HepG2 (cell line): Measurements from ENCODE around the gene MAP3K2. TPM values are rescaled to one million over a fixed set of nuclear protein-coding genes. Genes with fewer than 3 reads are reported as not detected.

Experiments used
- ATAC-seq: fragments of 200-7000 bp; cut with Tn5 transposase; 3 replicates; pipeline ENCODE4 v1.9.1; 2020; ENCODE audit warnings: mild to moderate bottlenecking, moderate library complexity
- BruUV-seq: library from RNA; stranded (reverse); fragments of 400-500 nt; replicated peaks from 2 replicates; lab custom pipeline; 2021; lab: Mats Ljungman, UMichigan
- CTCF ChIA-PET: fragments of 300-600 bp; formaldehyde crosslinking; extraction: SDS; loops from one replicate; lab custom pipeline; 2021; ENCODE audit warnings: low total read pairs, inconsistent platforms, low intra/inter-chr PET ratio; lab: Yijun Ruan, JAX
- POLR2A ChIA-PET: fragments of 350-600 bp; sonication (Branson Sonifier 250); formaldehyde crosslinking; loops from one replicate; lab custom pipeline; 2020; ENCODE audit warnings: antibody characterized with exemption, inconsistent platforms; lab: Yijun Ruan, JAX
- DNase-seq: peaks from one replicate; pipeline ENCODE4 v3.0.0-alpha.2; 2015; ENCODE audit warnings: low spot score
- FAIRE-seq: peaks from 3 replicates; lab custom pipeline; 2011; peaks lifted over from hg19 to GRCh38; lab: Jason Lieb, UNC
- H2AFZ ChIP-seq: one replicate; pipeline ENCODE4 v1.6.1; 2011; ENCODE audit warnings: low read length, inconsistent platforms
- H3K27ac ChIP-seq: fragments of 300-600 bp; 3 replicates; pipeline ENCODE4 v1.8.0; 2011; ENCODE audit warnings: mixed run types, mild to moderate bottlenecking, mixed read lengths, low read length, inconsistent platforms; ENCODE audit not compliant: insufficient read depth; ENCODE audit errors: extremely low read length
- H3K27me3 ChIP-seq, 2 experiments: fragments of 200-600 bp in 1 of 2; 2 replicates in 1 of 2; 3 replicates in 1 of 2; pipeline versions ENCODE4 v1.6.0 to v1.8.0; 2011; ENCODE audit warnings: low read length in 2 of 2, mild to moderate bottlenecking in 2 of 2, moderate library complexity in 2 of 2, inconsistent platforms in 1 of 2; ENCODE audit not compliant: insufficient read depth in 2 of 2, control insufficient read depth in 1 of 2
- H3K36me3 ChIP-seq, 2 experiments: fragments of 200-600 bp in 1 of 2; replicated peaks in 1 of 2; 2 replicates in 1 of 2; 3 replicates in 1 of 2; pipeline versions ENCODE4 v1.5.1 to v1.8.0; 2011; ENCODE audit warnings: low read length in 2 of 2, inconsistent platforms in 1 of 2; ENCODE audit not compliant: insufficient read depth in 2 of 2, control insufficient read depth in 1 of 2
- H3K4me1 ChIP-seq: 2 replicates; pipeline ENCODE4 v1.5.1; 2012; ENCODE audit warnings: low read length, inconsistent platforms; ENCODE audit not compliant: insufficient read depth
- H3K4me2 ChIP-seq: 2 replicates; pipeline ENCODE4 v1.6.0; 2011; ENCODE audit warnings: low read depth, low read length, inconsistent platforms
- H3K4me3 ChIP-seq, 3 experiments: fragments of 200-600 bp in 1 of 3; sonication (generic), shearing (Covaris generic) in 1 of 3; replicated peaks in 1 of 3; 2 replicates each; pipeline ENCODE4 v1.5.1; 2011 to 2016; ENCODE audit warnings: low read length in 3 of 3, inconsistent platforms in 2 of 3, low read depth in 2 of 3, mild to moderate bottlenecking in 2 of 3, control low read depth in 1 of 3, mixed read lengths in 1 of 3; ENCODE audit not compliant: insufficient read depth in 1 of 3
- H3K79me2 ChIP-seq: one replicate; pipeline ENCODE4 v1.6.1; 2011; ENCODE audit warnings: low read length, inconsistent platforms; ENCODE audit not compliant: insufficient read depth
- H3K9ac ChIP-seq: 2 replicates; pipeline ENCODE4 v1.6.0; 2011; ENCODE audit warnings: mild to moderate bottlenecking, low read depth, low read length, inconsistent platforms; ENCODE audit not compliant: insufficient read depth
- H3K9me3 ChIP-seq: 2 replicates; pipeline ENCODE4 v1.5.1; 2012; ENCODE audit warnings: mild to moderate bottlenecking, low read length
- H4K20me1 ChIP-seq: 2 replicates; pipeline ENCODE4 v1.6.0; 2011; ENCODE audit warnings: inconsistent platforms, mild to moderate bottlenecking, low read length, moderate library complexity; ENCODE audit not compliant: insufficient read depth
- BATF2 ChIP-seq: sonication (generic); formaldehyde crosslinking; IDR thresholded peaks from 2 replicates; pipeline ENCODE4 v1.8.0; 2022; ENCODE audit warnings: mild to moderate bottlenecking, missing genetic modification reagents, moderate library complexity
- EP300 ChIP-seq, 3 experiments: sonication (generic) in 1 of 3; formaldehyde crosslinking in 1 of 3; IDR thresholded peaks; 2 replicates each; pipeline versions ENCODE4 v1.5.1 to v1.6.1; 2011 to 2020; ENCODE audit warnings: low read depth in 2 of 3, low read length in 2 of 3, borderline replicate concordance in 1 of 3, improper control_type of control experiment in 1 of 3, mild to moderate bottlenecking in 1 of 3, missing genetic modification reagents in 1 of 3, moderate library complexity in 1 of 3
- KDM1A ChIP-seq: IDR thresholded peaks from 2 replicates; pipeline ENCODE4 v1.6.1; 2016; ENCODE audit warnings: missing compliant biosample characterization
- MBD4 ChIP-seq: IDR thresholded peaks from 2 replicates; pipeline ENCODE4 v1.6.1; 2012; ENCODE audit warnings: low read length, inconsistent platforms, borderline replicate concordance
- MNT ChIP-seq: fragments of 450-650 bp; IDR thresholded peaks from 2 replicates; pipeline ENCODE4 v1.6.1; 2016
- NR2F6 ChIP-seq, 2 experiments: IDR thresholded peaks; 2 replicates each; pipeline ENCODE4 v1.6.1; 2016; ENCODE audit warnings: antibody characterized with exemption in 1 of 2, mild to moderate bottlenecking in 1 of 2
- RFXAP ChIP-seq: sonication (generic); formaldehyde crosslinking; IDR thresholded peaks from 2 replicates; pipeline ENCODE4 v1.4.0; 2020; ENCODE audit warnings: missing genetic modification reagents, borderline replicate concordance
- SETDB1 ChIP-seq: sonication (generic); formaldehyde crosslinking; IDR thresholded peaks from 2 replicates; pipeline ENCODE4 v1.5.1; 2020; ENCODE audit warnings: missing genetic modification reagents, mild to moderate bottlenecking, borderline replicate concordance
- SNRNP70 ChIP-seq: fragments of 200-400 bp; formaldehyde crosslinking; IDR thresholded peaks from 2 replicates; pipeline ENCODE4 v1.6.1; 2017; ENCODE audit warnings: mild to moderate bottlenecking, low read depth, low read length, moderate library complexity
- TOPORS ChIP-seq: sonication (generic); formaldehyde crosslinking; IDR thresholded peaks from 2 replicates; pipeline ENCODE4 v1.8.0; 2023; ENCODE audit warnings: mild to moderate bottlenecking, missing genetic modification reagents
- ZNF253 ChIP-seq: sonication (generic); formaldehyde crosslinking; IDR thresholded peaks from 2 replicates; pipeline ENCODE4 v1.8.0; 2022; ENCODE audit warnings: mild to moderate bottlenecking, missing genetic modification reagents, borderline replicate concordance
- ZNF280B ChIP-seq: sonication (generic); formaldehyde crosslinking; IDR thresholded peaks from 2 replicates; pipeline ENCODE4 v1.5.0; 2020; ENCODE audit warnings: missing genetic modification reagents, mild to moderate bottlenecking, borderline replicate concordance
- ZNF362 ChIP-seq: sonication (generic); formaldehyde crosslinking; IDR thresholded peaks from 2 replicates; pipeline ENCODE4 v1.4.0; 2020; ENCODE audit warnings: missing genetic modification reagents, mild to moderate bottlenecking, borderline replicate concordance
- ZNF687 ChIP-seq: sonication (generic); formaldehyde crosslinking; IDR thresholded peaks from 2 replicates; pipeline ENCODE4 v1.5.1; 2020; ENCODE audit warnings: mild to moderate bottlenecking, missing genetic modification reagents, moderate library complexity
- WGBS: methylation state at CpG from one replicate; pipeline ENCODE4 v1.1.6; 2017; ENCODE audit warnings: low lambda C conversion rate; 5-methylcytosine and 5-hydroxymethylcytosine counted together
- in situ Hi-C: cut with HindIII; loops from 2 replicates; pipeline ENCODE4 v1.10.0; 2017; ENCODE audit warnings: low pct_unique_long_range_greater_than_20kb; ENCODE audit not compliant: extremely low pct_ligation_motif_present
- intact Hi-C: fragments of 100-400 bp; cut with micrococcal nuclease; formaldehyde crosslinking; loops from one replicate; pipeline ENCODE4 v1.10.0; 2022; ENCODE audit not compliant: unreplicated experiment
- polyA plus RNA-seq, 8 experiments: library from polyadenylated mRNA; depleted of rRNA in 3 of 8; stranded (reverse) in 7 of 8; unstranded in 1 of 8; fragments of >200 nt; fragmentation: Illumina TruSeq in 4 of 8; extraction: Trizol in 4 of 8; gene quantifications; 2 replicates each; pipeline versions ENCODE4 v1.2.1 to v1.2.3, GENCODE V29; 2011 to 2016; ENCODE audit warnings: low read depth in 4 of 8, missing spikeins in 1 of 8, mixed read lengths in 1 of 8; ENCODE audit not compliant: insufficient read depth in 1 of 8
- total RNA-seq, 5 experiments: library from RNA; depleted of rRNA; stranded (reverse); fragments of >200 nt; fragmentation: Illumina TruSeq; extraction: Trizol; gene quantifications; 2 replicates each; pipeline ENCODE4 v1.2.3, GENCODE V29; 2016; ENCODE audit warnings: low read depth in 1 of 5

The MAP3K2 gene
- total and polyA plus RNA-seq, 2 of the 13 experiments (the other 11 are each of a cell fraction or from before 2014, with no cell fraction given): 12.2 to 37.2 TPM

GRCh38 chr2:127376257-127376656, 11.5 kb downstream of the MAP3K2 start:
- Histone ChIP-seq H3K27me3 (no peaks in the 10 kb centered on the region), H3K27ac (no peak overlapping the region), H3K4me1 (peaks cover 23% of the 10 kb centered on the region; the same call in 1 of the 2 replicates), H3K9ac (no peak overlapping the region), H3K36me3 (peaks cover 0 to 3% of the 10 kb centered on the region in 2 experiments; a peak in 2 of 5 replicates), H2AFZ (no peak overlapping the region), H4K20me1 (peaks cover 9% of the 10 kb centered on the region), H3K79me2 (peaks cover 98% of the 10 kb centered on the region), H3K4me2 (no peak overlapping the region), H3K9me3 (peaks cover 45% of the 10 kb centered on the region), H3K4me3 (no peak overlapping the region)
- FAIRE-seq (no peak), ATAC-seq (peak; percentile 36; the same call in 1 of the 3 replicates), DNase-seq (peak; percentile 38)
- in situ Hi-C loops: no loop called here
- no TSS peak for BruUV-seq
- ChIA-PET CTCF (no interaction called here), POLR2A (no interaction called here)
- 82% methylated on average over 8 of the region's 8 CpGs for WGBS
- intact Hi-C loops: no loop called here
- no peak for TF ChIP-seq MBD4
- no peak for TF ChIP-seq NR2F6 (IDR thresholded peaks at IDR 0.05)
- no peak for TF ChIP-seq NR2F6 (CRISPR knock-in tag; IDR thresholded peaks at IDR 0.05)
- TF ChIP-seq TOPORS (CRISPR knock-in tag): 0 out of 2 replicates have a peak, but pooled peaks have one; percentile 57
- TF ChIP-seq SETDB1 (CRISPR knock-in tag): peak; percentile 94
- TF ChIP-seq ZNF253 (CRISPR knock-in tag): peak; percentile 99
- no peak for TF ChIP-seq MNT
- 0 out of 2 replicates have a peak, but pooled peaks have one; percentile 12 for TF ChIP-seq ZNF687 (CRISPR knock-in tag)
- TF ChIP-seq KDM1A (CRISPR knock-in tag): no peak
- TF ChIP-seq ZNF362 (CRISPR knock-in tag): no peak
- peak in 1 of 2 experiments; percentile 2; a peak in 1 of 4 replicates for TF ChIP-seq EP300 (IDR thresholded peaks at IDR 0.05; ENCODE audit: low read depth in 2 of 2, low read length in 2 of 2)
- no peak for TF ChIP-seq EP300 (CRISPR knock-in tag; IDR thresholded peaks at IDR 0.05; ENCODE audit: borderline replicate concordance)
- no peak for TF ChIP-seq BATF2
- peak; percentile 90; the same call in 1 of the 2 replicates for TF ChIP-seq ZNF280B
- no peak for TF ChIP-seq SNRNP70
- TF ChIP-seq RFXAP (CRISPR knock-in tag): no peak
